Astrocyte (in vitro differentiated cells and primary cell): ENCODE measurements around the gene NDEL1.

Experiments
- EZH2 ChIP-seq: IDR thresholded peaks from 2 replicates; pipeline ENCODE4 v1.6.1; 2012; ENCODE audit warnings: mild to moderate bottlenecking, low read length, inconsistent platforms; ENCODE audit not compliant: insufficient read depth
- TF ChIP-seq, protein P1 (sequence below): IDR thresholded peaks from 2 replicates; pipeline ENCODE4 v1.5.1; 2011; ENCODE audit warnings: low read depth, mild to moderate bottlenecking, inconsistent platforms, low read length, moderate library complexity; ENCODE audit not compliant: insufficient read depth

DNA sequence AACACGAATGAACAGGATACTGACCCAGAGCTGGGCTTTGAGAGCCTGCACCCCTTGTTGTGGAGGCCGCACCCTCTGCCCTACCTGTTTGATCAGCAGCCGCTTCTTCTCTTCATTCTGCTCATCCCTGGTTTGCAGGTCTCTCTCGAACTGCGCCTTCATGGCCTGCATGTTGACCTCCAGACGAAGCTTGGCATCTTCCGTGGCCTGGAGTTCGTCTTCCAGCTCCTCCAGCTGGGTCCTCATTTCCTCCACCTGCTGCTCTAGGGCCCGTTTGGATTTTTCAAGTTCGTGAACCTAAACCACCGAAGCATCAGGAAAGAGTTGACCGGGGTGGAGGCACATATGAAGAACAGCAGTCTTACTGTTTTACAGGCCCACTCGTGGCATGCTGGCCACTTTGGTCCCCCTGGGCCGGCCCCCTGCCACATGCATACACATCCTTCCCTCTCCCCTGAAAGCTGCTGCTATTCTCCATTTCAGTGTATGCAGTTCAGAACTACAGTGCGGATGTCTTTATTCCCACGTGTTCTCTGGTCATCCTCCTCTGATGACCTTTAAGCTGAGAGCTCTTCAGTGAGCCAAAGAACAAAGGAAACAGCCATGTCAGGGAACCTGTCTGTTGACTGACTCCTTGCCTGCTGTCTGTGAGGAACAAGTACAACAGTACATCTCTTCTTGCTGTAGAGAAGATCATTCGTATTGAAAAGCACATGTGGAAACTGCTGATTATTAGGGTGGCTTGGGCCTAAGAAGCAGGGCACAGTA is 54.8 kb downstream of the NDEL1 start:
- TF ChIP-seq, protein P1, sequence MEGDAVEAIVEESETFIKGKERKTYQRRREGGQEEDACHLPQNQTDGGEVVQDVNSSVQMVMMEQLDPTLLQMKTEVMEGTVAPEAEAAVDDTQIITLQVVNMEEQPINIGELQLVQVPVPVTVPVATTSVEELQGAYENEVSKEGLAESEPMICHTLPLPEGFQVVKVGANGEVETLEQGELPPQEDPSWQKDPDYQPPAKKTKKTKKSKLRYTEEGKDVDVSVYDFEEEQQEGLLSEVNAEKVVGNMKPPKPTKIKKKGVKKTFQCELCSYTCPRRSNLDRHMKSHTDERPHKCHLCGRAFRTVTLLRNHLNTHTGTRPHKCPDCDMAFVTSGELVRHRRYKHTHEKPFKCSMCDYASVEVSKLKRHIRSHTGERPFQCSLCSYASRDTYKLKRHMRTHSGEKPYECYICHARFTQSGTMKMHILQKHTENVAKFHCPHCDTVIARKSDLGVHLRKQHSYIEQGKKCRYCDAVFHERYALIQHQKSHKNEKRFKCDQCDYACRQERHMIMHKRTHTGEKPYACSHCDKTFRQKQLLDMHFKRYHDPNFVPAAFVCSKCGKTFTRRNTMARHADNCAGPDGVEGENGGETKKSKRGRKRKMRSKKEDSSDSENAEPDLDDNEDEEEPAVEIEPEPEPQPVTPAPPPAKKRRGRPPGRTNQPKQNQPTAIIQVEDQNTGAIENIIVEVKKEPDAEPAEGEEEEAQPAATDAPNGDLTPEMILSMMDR = no peak
- no peak for TF ChIP-seq EZH2
